Left ventricle myocardium inferior (tissue), 1 donor: Measurements from ENCODE around the gene SERPIND1. TPM values are rescaled to one million over a fixed set of nuclear protein-coding genes. Genes with fewer than 3 reads are reported as not detected.

ENCODE experiments used
- DNase-seq: peaks from one replicate; pipeline ENCODE4 v3.0.0-alpha.2; 2020
- H3K27ac ChIP-seq: fragments of 200-600 bp; replicated peaks from 2 replicates; pipeline ENCODE4 v1.8.0; 2021
- H3K27me3 ChIP-seq: fragments of 200-600 bp; 2 replicates; pipeline ENCODE4 v1.8.0; 2021; ENCODE audit warnings: low read depth
- H3K36me3 ChIP-seq: fragments of 200-600 bp; 2 replicates; pipeline ENCODE4 v1.8.0; 2021
- H3K4me1 ChIP-seq: fragments of 200-600 bp; 2 replicates; pipeline ENCODE4 v1.8.0; 2021
- H3K4me3 ChIP-seq: fragments of 200-600 bp; 2 replicates; pipeline ENCODE4 v1.8.0; 2021; ENCODE audit warnings: mild to moderate bottlenecking, moderate library complexity
- H3K9me3 ChIP-seq: fragments of 200-600 bp; replicated peaks from 2 replicates; pipeline ENCODE4 v1.8.0; 2021
- CTCF ChIP-seq: fragments of 200-600 bp; IDR thresholded peaks from 2 replicates; pipeline ENCODE4 v1.8.0; 2021; ENCODE audit warnings: antibody characterized with exemption, mild to moderate bottlenecking, borderline replicate concordance
- intact Hi-C: fragments of 100-400 bp; cut with micrococcal nuclease; formaldehyde crosslinking; loops from one replicate; pipeline ENCODE4 v1.11.0; 2022
- long read RNA-seq: library from polyadenylated mRNA; unstranded; transcript quantifications from one replicate; pipeline ENCODE4 v2.0.0, GENCODE V29; 2021
- total RNA-seq: library from RNA; stranded (reverse); fragmentation: NEBNext Ultra II Directional; extraction: Animal tissue kit (Norgen Biotek cat#: 25700); gene quantifications from one replicate; pipeline ENCODE4 v1.2.1, GENCODE V29; 2021
- donor health status: DM: no; HTN: yes; CAD: no; lungs with severe emphysema.

The SERPIND1 gene, protein sequence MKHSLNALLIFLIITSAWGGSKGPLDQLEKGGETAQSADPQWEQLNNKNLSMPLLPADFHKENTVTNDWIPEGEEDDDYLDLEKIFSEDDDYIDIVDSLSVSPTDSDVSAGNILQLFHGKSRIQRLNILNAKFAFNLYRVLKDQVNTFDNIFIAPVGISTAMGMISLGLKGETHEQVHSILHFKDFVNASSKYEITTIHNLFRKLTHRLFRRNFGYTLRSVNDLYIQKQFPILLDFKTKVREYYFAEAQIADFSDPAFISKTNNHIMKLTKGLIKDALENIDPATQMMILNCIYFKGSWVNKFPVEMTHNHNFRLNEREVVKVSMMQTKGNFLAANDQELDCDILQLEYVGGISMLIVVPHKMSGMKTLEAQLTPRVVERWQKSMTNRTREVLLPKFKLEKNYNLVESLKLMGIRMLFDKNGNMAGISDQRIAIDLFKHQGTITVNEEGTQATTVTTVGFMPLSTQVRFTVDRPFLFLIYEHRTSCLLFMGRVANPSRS
- 0.16 TPM for total RNA-seq
- long read RNA-seq = 0 reads

DNA sequence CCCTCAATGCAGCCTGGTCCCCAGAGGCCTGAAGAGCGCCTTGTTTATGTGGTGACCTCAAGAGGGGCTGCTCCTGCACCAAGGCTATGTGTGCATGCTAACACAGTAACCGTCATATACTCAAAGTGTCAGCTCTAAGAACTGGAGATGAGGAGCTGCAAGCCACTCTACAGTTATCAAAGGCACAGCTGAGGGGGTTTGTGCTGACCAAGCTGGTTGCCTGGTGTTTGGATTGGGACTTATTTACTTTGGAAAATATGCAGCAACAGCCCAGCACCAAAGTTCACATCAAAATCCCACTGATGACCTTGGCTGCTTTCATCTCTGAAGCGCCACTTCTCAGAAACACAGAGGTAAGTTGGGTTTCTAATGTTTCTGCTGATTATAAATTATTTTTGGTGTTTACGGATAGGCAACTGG, at the start of gene SERPIND1:
Gene SERPIND1 (plus strand): TSS at position 321 of the 420 bp plus-strand sequence. CDS start 5,200 bp downstream, outside the sequence.
- no peak within 1 kb of the TSS for H3K27ac ChIP-seq
- H3K27me3 ChIP-seq = no peaks in the 10 kb centered on the region
- peaks cover 32% of the 10 kb centered on the region for H3K4me1 ChIP-seq
- no peaks in the 10 kb centered on the region for H3K9me3 ChIP-seq
- intact Hi-C loops = no loop called here
- H3K36me3 ChIP-seq = peaks cover 39% of the 10 kb centered on the region
- no peak for TF ChIP-seq CTCF
- DNase-seq = no peak
- H3K4me3 ChIP-seq = no peak within 1 kb of the TSS

GRCh38 chr22:20724676-20725454, 49.0 kb upstream of the SERPIND1 start:
- Histone ChIP-seq H3K4me3 (no peak overlapping the region), H3K9me3 (no peaks in the 10 kb centered on the region), H3K27me3 (no peaks in the 10 kb centered on the region), H3K27ac (no peak overlapping the region), H3K36me3 (peaks cover 65% of the 10 kb centered on the region), H3K4me1 (peaks cover 9% of the 10 kb centered on the region)
- intact Hi-C loops = no loop called here
- DNase-seq = no peak
- TF ChIP-seq CTCF = no peak

DNA sequence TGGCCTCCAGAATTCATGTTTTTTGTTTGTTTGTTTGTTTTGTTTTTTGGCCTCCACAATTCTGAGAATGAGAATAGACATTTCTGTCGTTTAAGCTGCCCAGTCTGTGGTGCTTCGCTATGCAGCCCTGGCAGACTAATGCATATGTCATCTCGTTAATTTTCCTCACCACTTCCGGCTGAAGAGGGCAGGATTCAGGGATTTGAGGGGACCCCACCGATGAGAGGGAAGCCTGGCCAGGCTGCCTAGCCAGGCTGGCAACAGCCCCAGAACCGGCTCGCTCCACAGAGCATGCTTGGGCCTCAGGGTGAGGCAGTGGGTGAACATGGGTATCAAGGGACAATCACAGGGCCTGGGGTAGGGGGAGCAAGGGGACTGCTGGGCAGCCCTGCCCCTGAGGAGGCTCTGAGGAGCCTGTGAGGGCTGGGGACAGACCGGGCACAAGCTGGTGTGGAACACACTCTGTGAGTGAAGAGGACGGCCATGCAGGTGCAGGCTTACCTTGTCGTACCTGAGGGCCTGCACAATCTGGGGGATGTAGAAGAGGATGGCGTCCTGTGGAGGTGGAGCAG, 47.8 kb upstream of the SERPIND1 start:
- intact Hi-C loops = no loop called here
- Histone ChIP-seq H3K36me3 (peaks cover 63% of the 10 kb centered on the region), H3K9me3 (no peaks in the 10 kb centered on the region), H3K27ac (no peak overlapping the region), H3K4me3 (no peak overlapping the region), H3K27me3 (no peaks in the 10 kb centered on the region), H3K4me1 (peaks cover 9% of the 10 kb centered on the region)
- no peak for TF ChIP-seq CTCF
- DNase-seq = no peak

- DNase-seq = no peak
- Histone ChIP-seq H3K27ac (no peak overlapping the region), H3K36me3 (peaks cover 61% of the 10 kb centered on the region), H3K4me3 (no peak overlapping the region), H3K27me3 (no peaks in the 10 kb centered on the region), H3K9me3 (no peaks in the 10 kb centered on the region), H3K4me1 (peaks cover 9% of the 10 kb centered on the region)
- intact Hi-C loops = no loop called here
- no peak for TF ChIP-seq CTCF
Measured at GRCh38 chr22:20727118-20728015, 46.5 kb upstream of the SERPIND1 start.
